SU-DHL-6 (cell line): ENCODE data around the gene SAMD9.

ENCODE experiments used
- EZH2phosphoT487 ChIP-seq: fragments of 200-600 bp; sonication (generic), shearing (Covaris generic); conservative IDR thresholded peaks from 2 replicates; pipeline ENCODE4 v1.6.1; 2018; ENCODE audit warnings: mild to moderate bottlenecking, antibody characterized with exemption, low read length, moderate library complexity, mixed read lengths
- TF ChIP-seq, protein P1 (sequence below): fragments of 200-600 bp; sonication (generic); IDR thresholded peaks from one replicate; pipeline ENCODE4 v1.5.1; 2017; ENCODE audit warnings: antibody characterized with exemption, mild to moderate bottlenecking, low read length, moderate library complexity; ENCODE audit not compliant: insufficient read depth, poor library complexity, severe bottlenecking

DNA sequence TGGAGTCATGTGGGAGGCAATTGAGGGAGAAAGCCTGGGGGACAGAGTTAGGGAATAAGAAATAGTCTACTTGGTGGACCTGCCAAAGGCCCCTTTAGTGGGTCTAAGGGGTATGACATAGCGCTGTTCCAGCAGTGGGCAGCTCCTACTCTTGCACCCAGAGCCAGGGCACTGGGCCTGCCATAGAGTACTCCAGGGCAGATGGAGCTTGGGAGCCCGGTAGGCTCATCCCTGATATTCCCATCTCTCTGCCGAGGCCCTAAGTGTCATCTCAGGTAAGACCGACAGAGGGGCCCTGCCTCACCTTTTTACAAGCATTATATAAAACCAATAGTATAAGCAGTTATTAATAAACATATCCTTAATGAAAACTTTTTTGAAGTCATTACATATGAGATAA lies 20.8 kb upstream of the SAMD9 start:
- TF ChIP-seq, protein P1, sequence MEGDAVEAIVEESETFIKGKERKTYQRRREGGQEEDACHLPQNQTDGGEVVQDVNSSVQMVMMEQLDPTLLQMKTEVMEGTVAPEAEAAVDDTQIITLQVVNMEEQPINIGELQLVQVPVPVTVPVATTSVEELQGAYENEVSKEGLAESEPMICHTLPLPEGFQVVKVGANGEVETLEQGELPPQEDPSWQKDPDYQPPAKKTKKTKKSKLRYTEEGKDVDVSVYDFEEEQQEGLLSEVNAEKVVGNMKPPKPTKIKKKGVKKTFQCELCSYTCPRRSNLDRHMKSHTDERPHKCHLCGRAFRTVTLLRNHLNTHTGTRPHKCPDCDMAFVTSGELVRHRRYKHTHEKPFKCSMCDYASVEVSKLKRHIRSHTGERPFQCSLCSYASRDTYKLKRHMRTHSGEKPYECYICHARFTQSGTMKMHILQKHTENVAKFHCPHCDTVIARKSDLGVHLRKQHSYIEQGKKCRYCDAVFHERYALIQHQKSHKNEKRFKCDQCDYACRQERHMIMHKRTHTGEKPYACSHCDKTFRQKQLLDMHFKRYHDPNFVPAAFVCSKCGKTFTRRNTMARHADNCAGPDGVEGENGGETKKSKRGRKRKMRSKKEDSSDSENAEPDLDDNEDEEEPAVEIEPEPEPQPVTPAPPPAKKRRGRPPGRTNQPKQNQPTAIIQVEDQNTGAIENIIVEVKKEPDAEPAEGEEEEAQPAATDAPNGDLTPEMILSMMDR = no peak
- TF ChIP-seq EZH2phosphoT487 = no peak
